ENCODE data around the gene KIAA0930.

- TF ChIP-seq, protein P1, sequence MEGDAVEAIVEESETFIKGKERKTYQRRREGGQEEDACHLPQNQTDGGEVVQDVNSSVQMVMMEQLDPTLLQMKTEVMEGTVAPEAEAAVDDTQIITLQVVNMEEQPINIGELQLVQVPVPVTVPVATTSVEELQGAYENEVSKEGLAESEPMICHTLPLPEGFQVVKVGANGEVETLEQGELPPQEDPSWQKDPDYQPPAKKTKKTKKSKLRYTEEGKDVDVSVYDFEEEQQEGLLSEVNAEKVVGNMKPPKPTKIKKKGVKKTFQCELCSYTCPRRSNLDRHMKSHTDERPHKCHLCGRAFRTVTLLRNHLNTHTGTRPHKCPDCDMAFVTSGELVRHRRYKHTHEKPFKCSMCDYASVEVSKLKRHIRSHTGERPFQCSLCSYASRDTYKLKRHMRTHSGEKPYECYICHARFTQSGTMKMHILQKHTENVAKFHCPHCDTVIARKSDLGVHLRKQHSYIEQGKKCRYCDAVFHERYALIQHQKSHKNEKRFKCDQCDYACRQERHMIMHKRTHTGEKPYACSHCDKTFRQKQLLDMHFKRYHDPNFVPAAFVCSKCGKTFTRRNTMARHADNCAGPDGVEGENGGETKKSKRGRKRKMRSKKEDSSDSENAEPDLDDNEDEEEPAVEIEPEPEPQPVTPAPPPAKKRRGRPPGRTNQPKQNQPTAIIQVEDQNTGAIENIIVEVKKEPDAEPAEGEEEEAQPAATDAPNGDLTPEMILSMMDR (IDR thresholded peaks at IDR 0.05): no peak
- no peak for TF ChIP-seq POLR2A (IDR thresholded peaks at IDR 0.05)
These were observed 34.5 kb downstream of the KIAA0930 start for GRCh38 chr22:45206233-45206632.

All from uterus (tissue), 2 donors.